Liver (tissue), 3 donors: ENCODE measurements around the gene SLC25A39.

ENCODE experiments used
- ATF3 ChIP-seq: IDR thresholded peaks from 2 replicates; pipeline ENCODE4 v1.6.1; 2016; ENCODE audit warnings: antibody characterized with exemption
- CTCF ChIP-seq: fragments of 150-350 bp; IDR thresholded peaks from 2 replicates; pipeline ENCODE4 v1.5.1; 2017; ENCODE audit warnings: improper control_type of control experiment, low read depth, low read length; ENCODE audit not compliant: missing input control
- FOXA1 ChIP-seq: IDR thresholded peaks from 2 replicates; pipeline ENCODE4 v1.6.1; 2016; ENCODE audit warnings: antibody characterized with exemption
- GABPA ChIP-seq, 2 donors: IDR thresholded peaks in 1 of 2; conservative IDR thresholded peaks in 1 of 2; 2 replicates each; pipeline ENCODE4 v1.6.1; 2016; ENCODE audit warnings: antibody characterized with exemption in 2 of 2, mild to moderate bottlenecking in 1 of 2, moderate library complexity in 1 of 2
- HNF4G ChIP-seq: IDR thresholded peaks from 2 replicates; pipeline ENCODE4 v1.6.1; 2016; ENCODE audit warnings: antibody characterized with exemption
- JUND ChIP-seq, 2 donors: IDR thresholded peaks; 2 replicates each; pipeline ENCODE4 v1.6.1; 2016; ENCODE audit warnings: antibody characterized with exemption in 2 of 2
- MAX ChIP-seq: IDR thresholded peaks from 2 replicates; pipeline ENCODE4 v1.6.1; 2016; ENCODE audit warnings: antibody characterized with exemption
- NR2F2 ChIP-seq: IDR thresholded peaks from 2 replicates; pipeline ENCODE4 v1.6.1; 2016; ENCODE audit warnings: antibody characterized with exemption
- RAD21 ChIP-seq, 2 donors: IDR thresholded peaks; 2 replicates each; pipeline ENCODE4 v1.6.1; 2016; ENCODE audit warnings: antibody characterized with exemption in 2 of 2, mild to moderate bottlenecking in 2 of 2
- REST ChIP-seq: IDR thresholded peaks from 2 replicates; pipeline ENCODE4 v1.6.1; 2016; ENCODE audit warnings: antibody characterized with exemption, mild to moderate bottlenecking
- SP1 ChIP-seq: IDR thresholded peaks from 2 replicates; pipeline ENCODE4 v1.6.1; 2018; ENCODE audit warnings: antibody characterized with exemption, mild to moderate bottlenecking
- TAF1 ChIP-seq: conservative IDR thresholded peaks from 2 replicates; pipeline ENCODE4 v1.6.1; 2016; ENCODE audit warnings: antibody characterized with exemption, mild to moderate bottlenecking
- YY1 ChIP-seq: IDR thresholded peaks from 2 replicates; pipeline ENCODE4 v1.6.1; 2016; ENCODE audit warnings: antibody characterized with exemption, mild to moderate bottlenecking
- donor health status: healthy.
- donor health status: healthy.

- TF ChIP-seq CTCF, result no peak
- TF ChIP-seq ATF3, result no peak
- no peak for TF ChIP-seq TAF1
- no peak for TF ChIP-seq HNF4G
- no peak for TF ChIP-seq NR2F2
- no peak for TF ChIP-seq RAD21 (IDR thresholded peaks at IDR 0.05)
- TF ChIP-seq SP1, result no peak
- no peak for TF ChIP-seq FOXA1
- no peak for TF ChIP-seq YY1
- no peak for TF ChIP-seq REST
- TF ChIP-seq MAX, result no peak
- TF ChIP-seq JUND (IDR thresholded peaks at IDR 0.05), result no peak
- TF ChIP-seq GABPA (IDR thresholded peaks at IDR 0.05 in 1 of 2, conservative IDR thresholded peaks at IDR 0.05 in 1 of 2), result no peak
Observed at GRCh38 chr17:44284024-44284400, 40.6 kb downstream of the SLC25A39 start.
